Activated CD8-positive, alpha-beta T cell treated with anti-CD3 and anti-CD28 coated beads for 36 hours (primary cell): ENCODE results near the gene PADI3. TPM values are rescaled to one million over a fixed set of nuclear protein-coding genes. Genes with fewer than 3 reads are reported as not detected.

Experiments
- ATAC-seq: fragments of 200-7000 bp; cut with Tn5 transposase; one replicate; pipeline ENCODE4 v1.10.0; 2021; ENCODE audit warnings: mild to moderate bottlenecking, moderate library complexity
- CTCF ChIA-PET: fragments of 350-600 bp; sonication (Branson Sonifier 250); formaldehyde crosslinking; loops from one replicate; lab custom pipeline; 2021; ENCODE audit warnings: antibody characterized with exemption; lab: Charles Lee
- POLR2A ChIA-PET: fragments of 350-600 bp; sonication (Branson Sonifier 250); formaldehyde crosslinking; loops from one replicate; lab custom pipeline; 2021; ENCODE audit warnings: antibody characterized with exemption; lab: Charles Lee
- DNase-seq: peaks from one replicate; pipeline ENCODE4 v3.0.0-alpha.2; 2020
- H3K27ac Mint-ChIP-seq: one replicate; pipeline ENCODE4 v1.8.0; 2021; ENCODE audit warnings: mild to moderate bottlenecking, mixed read lengths
- H3K27me3 Mint-ChIP-seq: one replicate; pipeline ENCODE4 v1.8.0; 2021; ENCODE audit warnings: mixed read lengths
- H3K36me3 Mint-ChIP-seq: one replicate; pipeline ENCODE4 v1.8.0; 2021; ENCODE audit warnings: low read depth, mixed read lengths
- H3K4me1 Mint-ChIP-seq: one replicate; pipeline ENCODE4 v1.8.0; 2021; ENCODE audit warnings: low read depth, mixed read lengths
- H3K4me3 Mint-ChIP-seq: one replicate; pipeline ENCODE4 v1.8.0; 2021; ENCODE audit warnings: mild to moderate bottlenecking, moderate library complexity, mixed read lengths
- H3K9me3 Mint-ChIP-seq: one replicate; pipeline ENCODE4 v1.8.0; 2021; ENCODE audit warnings: mixed read lengths
- CTCF ChIP-seq: fragments of 200-600 bp; IDR thresholded peaks from one replicate; pipeline ENCODE4 v1.8.0; 2022; ENCODE audit warnings: antibody characterized with exemption, mild to moderate bottlenecking
- intact Hi-C: fragments of 100-400 bp; cut with micrococcal nuclease; formaldehyde crosslinking; loops from one replicate; pipeline ENCODE4 v1.10.0; 2022
- total RNA-seq, 2 experiments: library from RNA; stranded (reverse); gene quantifications; one replicate each; pipeline ENCODE4 v1.2.3, GENCODE V29; 2021

The PADI3 gene
- total RNA-seq, 2 experiments from 2014 or later, result not detected

- TF ChIP-seq CTCF, result no peak
- ChIA-PET POLR2A (no interaction called here), CTCF (no interaction called here)
- no peak overlapping the region for H3K4me3 Mint-ChIP-seq
- no peak overlapping the region for H3K27ac Mint-ChIP-seq
- DNase-seq, result no peak
- H3K9me3 Mint-ChIP-seq, result peaks cover 10% of the 10 kb centered on the region
- no peak for ATAC-seq
- H3K4me1 Mint-ChIP-seq, result no peaks in the 10 kb centered on the region
- peaks cover 5% of the 10 kb centered on the region for H3K36me3 Mint-ChIP-seq
- intact Hi-C loops, result no loop called here
- H3K27me3 Mint-ChIP-seq, result peaks cover 10% of the 10 kb centered on the region
Observed at GRCh38 chr1:17297991-17298390, 49.1 kb downstream of the PADI3 start.

- H3K36me3 Mint-ChIP-seq, result peaks cover 5% of the 10 kb centered on the region
- no peak overlapping the region for H3K27ac Mint-ChIP-seq
- no peak for TF ChIP-seq CTCF
- ATAC-seq, result no peak
- no peaks in the 10 kb centered on the region for H3K4me1 Mint-ChIP-seq
- H3K9me3 Mint-ChIP-seq, result peaks cover 10% of the 10 kb centered on the region
- ChIA-PET POLR2A (no interaction called here), CTCF (no interaction called here)
- DNase-seq, result no peak
- H3K27me3 Mint-ChIP-seq, result peaks cover 4% of the 10 kb centered on the region
- intact Hi-C loops, result no loop called here
- no peak overlapping the region for H3K4me3 Mint-ChIP-seq
Observed at GRCh38 chr1:17301767-17302166, 52.9 kb downstream of the PADI3 start.

- H3K36me3 Mint-ChIP-seq, result peaks cover 5% of the 10 kb centered on the region
- H3K27ac Mint-ChIP-seq, result no peak overlapping the region
- ChIA-PET CTCF (no interaction called here), POLR2A (interaction anchor here (0.6 kb wide), 1 partner anchor 611 kb away, joined by 3 read pairs; no protein-coding TSS in a partner anchor)
- H3K27me3 Mint-ChIP-seq, result peaks cover 6% of the 10 kb centered on the region
- DNase-seq, result no peak
- no peak for ATAC-seq
- intact Hi-C loops, result no loop called here
- no peak for TF ChIP-seq CTCF
- peaks cover 10% of the 10 kb centered on the region for H3K9me3 Mint-ChIP-seq
- H3K4me3 Mint-ChIP-seq, result no peak overlapping the region
- H3K4me1 Mint-ChIP-seq, result no peaks in the 10 kb centered on the region
Observed at GRCh38 chr1:17304151-17304825, 55.4 kb downstream of the PADI3 start.

- H3K27ac Mint-ChIP-seq, result no peak overlapping the region
- H3K27me3 Mint-ChIP-seq, result peaks cover 10% of the 10 kb centered on the region
- TF ChIP-seq CTCF, result no peak
- ATAC-seq, result no peak
- DNase-seq, result no peak
- no peaks in the 10 kb centered on the region for H3K4me1 Mint-ChIP-seq
- ChIA-PET CTCF (no interaction called here), POLR2A (interaction anchor here (0.6 kb wide), 1 partner anchor 610 kb away, joined by 3 read pairs; no protein-coding TSS in a partner anchor)
- H3K36me3 Mint-ChIP-seq, result peaks cover 5% of the 10 kb centered on the region
- H3K9me3 Mint-ChIP-seq, result peaks cover 10% of the 10 kb centered on the region
- H3K4me3 Mint-ChIP-seq, result no peak overlapping the region
- intact Hi-C loops, result no loop called here
Observed at GRCh38 chr1:17304826-17305175, 55.9 kb downstream of the PADI3 start.

GRCh38 chr1:17305576-17306095 is 56.7 kb downstream of the PADI3 start:
- ChIA-PET CTCF (no interaction called here), POLR2A (no interaction called here)
- ATAC-seq (no peak), DNase-seq (no peak)
- H3K4me1 Mint-ChIP-seq, result no peaks in the 10 kb centered on the region
- H3K9me3 Mint-ChIP-seq, result peaks cover 10% of the 10 kb centered on the region
- intact Hi-C loops, result no loop called here
- no peak overlapping the region for H3K4me3 Mint-ChIP-seq
- H3K36me3 Mint-ChIP-seq, result peaks cover 5% of the 10 kb centered on the region
- peaks cover 16% of the 10 kb centered on the region for H3K27me3 Mint-ChIP-seq
- no peak for TF ChIP-seq CTCF
- no peak overlapping the region for H3K27ac Mint-ChIP-seq
